Peyer's patch (tissue), 4 donors: ENCODE data around the gene OR1S1. TPM values are rescaled to one million over a fixed set of nuclear protein-coding genes. Genes with fewer than 3 reads are reported as not detected.

Source experiments
- DNase-seq, 3 donors: peaks; one replicate each; pipeline ENCODE4 v3.0.0-alpha.2; 2017 to 2019
- H3K27ac ChIP-seq, 4 donors: fragments of 200-600 bp; sonication (generic); one replicate each; pipeline ENCODE4 v1.5.1; 2016 to 2019
- H3K27me3 ChIP-seq, 2 donors: fragments of 200-600 bp; sonication (generic); one replicate each; pipeline ENCODE4 v1.5.1; 2019
- H3K36me3 ChIP-seq, 3 donors: fragments of 200-600 bp; sonication (generic); one replicate each; pipeline ENCODE4 v1.5.1; 2016 to 2019
- H3K4me1 ChIP-seq, 4 donors: fragments of 200-600 bp; sonication (generic); one replicate each; pipeline ENCODE4 v1.5.1; 2016 to 2019
- H3K4me3 ChIP-seq, 4 donors: fragments of 200-600 bp; sonication (generic); 1 replicate in 3 of 4; 2 replicates in 1 of 4; pipeline ENCODE4 v1.5.1; 2016 to 2019; ENCODE audit warnings: mild to moderate bottlenecking in 1 of 4
- H3K9me3 ChIP-seq, 4 donors: fragments of 200-600 bp; sonication (generic); one replicate each; pipeline ENCODE4 v1.5.1; 2016 to 2019; ENCODE audit warnings: mild to moderate bottlenecking in 1 of 4
- CTCF ChIP-seq, 6 experiments: fragments of 450-650 bp in 4 of 6; fragments of 200-600 bp in 2 of 6; sonication (generic) in 1 of 6; IDR thresholded peaks; one replicate each; pipeline ENCODE4 v1.5.1; 2017 to 2019; ENCODE audit warnings: antibody characterized with exemption in 6 of 6, mild to moderate bottlenecking in 3 of 6, moderate library complexity in 1 of 6
- POLR2A ChIP-seq, 2 donors: fragments of 450-650 bp; IDR thresholded peaks; one replicate each; pipeline ENCODE4 v1.5.1; 2017; ENCODE audit warnings: antibody characterized with exemption in 2 of 2, mild to moderate bottlenecking in 2 of 2, moderate library complexity in 2 of 2
- total RNA-seq, 4 donors: library from RNA; depleted of rRNA; stranded (reverse); fragments of >200 nt; gene quantifications; one replicate each; pipeline ENCODE4 v1.1.0, GENCODE V29; 2016

The OR1S1 gene
- total RNA-seq, 4 donors from 2014 or later, result not detected

GRCh38 chr11:58254936-58255335, 42.4 kb downstream of the OR1S1 start:
- Histone ChIP-seq H3K9me3 (no peaks in the 10 kb centered on the region), H3K4me3 (no peak overlapping the region), H3K27me3 (no peaks in the 10 kb centered on the region), H3K27ac (no peak overlapping the region), H3K36me3 (no peaks in the 10 kb centered on the region), H3K4me1 (no peaks in the 10 kb centered on the region)
- TF ChIP-seq CTCF (IDR thresholded peaks at IDR 0.05) (no peak), POLR2A (IDR thresholded peaks at IDR 0.05) (no peak)
- DNase-seq, result no peak

DNA sequence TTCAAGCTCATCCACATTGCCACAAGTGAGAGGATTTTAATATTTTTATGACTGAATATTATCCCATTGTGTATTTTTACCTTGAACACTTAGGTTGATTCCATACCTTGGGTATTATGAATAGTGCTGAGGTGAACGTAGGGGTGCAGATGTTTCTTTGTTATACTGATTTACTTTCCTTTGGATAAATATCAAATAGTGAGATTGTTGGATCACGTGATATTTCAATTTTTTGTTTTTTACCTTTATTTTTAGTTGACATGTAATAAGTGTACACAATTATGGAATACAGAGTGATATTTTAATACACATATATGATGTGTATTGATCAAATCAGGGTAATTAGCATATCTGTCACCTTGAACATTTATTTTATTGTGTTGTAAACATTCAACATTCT, 47.5 kb downstream of the OR1S1 start:
- no peak for DNase-seq
- Histone ChIP-seq H3K4me3 (no peak overlapping the region), H3K27me3 (no peaks in the 10 kb centered on the region), H3K4me1 (no peaks in the 10 kb centered on the region), H3K9me3 (no peaks in the 10 kb centered on the region), H3K36me3 (no peaks in the 10 kb centered on the region), H3K27ac (no peak overlapping the region)
- TF ChIP-seq POLR2A (IDR thresholded peaks at IDR 0.05) (no peak), CTCF (IDR thresholded peaks at IDR 0.05) (no peak)

Other genes starting within 250 kb of the OR1S1 start
- not detected for gene OR9Q1, start 188.8 kb upstream of the OR1S1 start, total RNA-seq
- not detected for gene OR6Q1, start 181.8 kb upstream of the OR1S1 start, total RNA-seq
- gene OR9I1, start 87.2 kb upstream of the OR1S1 start, total RNA-seq, result not detected
- gene OR9Q2, start 23.6 kb upstream of the OR1S1 start, total RNA-seq, result not detected
- gene OR1S2, start 8.6 kb upstream of the OR1S1 start, total RNA-seq, result not detected
- not detected for gene OR10Q1, start 16.2 kb downstream of the OR1S1 start, total RNA-seq
- not detected for gene OR10W1, start 55.5 kb downstream of the OR1S1 start, total RNA-seq
- gene OR5B17, start 146.3 kb downstream of the OR1S1 start, total RNA-seq, result not detected
- gene OR5B3, start 194.2 kb downstream of the OR1S1 start, total RNA-seq, result not detected
- gene OR5B2, start 215.4 kb downstream of the OR1S1 start, total RNA-seq, result not detected
- gene OR5B12, start 229.5 kb downstream of the OR1S1 start, total RNA-seq, result not detected